ENCODE data around the gene WWOX. TPM values are rescaled to one million over a fixed set of nuclear protein-coding genes. Genes with fewer than 3 reads are reported as not detected.

Gene WWOX
- total RNA-seq, 6 experiments from 2014 or later: 0.46 to 3.4 (median 1.3) TPM

DNA sequence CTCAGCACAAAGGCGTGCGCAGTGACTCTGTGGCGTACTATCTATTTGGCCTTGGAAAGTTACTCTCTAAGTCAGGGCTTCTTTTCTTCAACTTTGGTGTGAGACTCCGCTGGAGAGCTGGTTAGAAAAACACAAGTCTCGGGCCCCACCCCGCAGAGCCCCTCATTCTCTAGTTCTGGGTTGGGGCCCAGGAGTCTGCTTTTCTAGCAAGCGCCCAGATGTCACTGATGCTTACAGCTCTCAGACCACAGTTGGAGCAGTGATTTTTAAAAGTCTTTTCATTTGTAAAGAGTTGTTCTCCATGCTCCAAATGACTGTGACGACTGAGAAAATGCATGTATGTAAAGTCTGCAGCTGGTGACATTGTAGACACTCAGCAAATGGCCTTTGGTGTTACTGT lies 582.3 kb downstream of the WWOX start:
- no peak for DNase-seq
- Mint-ChIP-seq H3K36me3 (ENCODE audit: low read depth) (peaks cover 3% of the 10 kb centered on the region; the same call in 1 of the 2 replicates), H3K4me1 (ENCODE audit: low read depth) (no peaks in the 10 kb centered on the region; the same call in 1 of the 2 replicates), H3K27me3 (ENCODE audit: insufficient read depth) (no peaks in the 10 kb centered on the region), H3K9me3 (peaks cover 50% of the 10 kb centered on the region), H3K4me3 (no peak overlapping the region), H3K27ac (no peak overlapping the region)
- TF ChIP-seq CTCF (IDR thresholded peaks at IDR 0.05): no peak

- no peaks in the 10 kb centered on the region for H3K36me3 Mint-ChIP-seq (ENCODE audit: low read depth)
- no peak for TF ChIP-seq CTCF (IDR thresholded peaks at IDR 0.05)
- H3K27ac Mint-ChIP-seq: no peak overlapping the region
- DNase-seq: peak; percentile 39
- no peak overlapping the region for H3K4me3 Mint-ChIP-seq
- peaks cover 42% of the 10 kb centered on the region for H3K9me3 Mint-ChIP-seq
- H3K27me3 Mint-ChIP-seq (ENCODE audit: insufficient read depth): no peaks in the 10 kb centered on the region
- H3K4me1 Mint-ChIP-seq (ENCODE audit: low read depth): no peaks in the 10 kb centered on the region; the same call in 1 of the 2 replicates
These were observed 584.7 kb downstream of the WWOX start for GRCh38 chr16:78684030-78684611.

- no peaks in the 10 kb centered on the region for H3K27me3 Mint-ChIP-seq (ENCODE audit: insufficient read depth)
- H3K36me3 Mint-ChIP-seq (ENCODE audit: low read depth): no peaks in the 10 kb centered on the region
- H3K9me3 Mint-ChIP-seq: peaks cover 49% of the 10 kb centered on the region
- DNase-seq: no peak
- no peaks in the 10 kb centered on the region; the same call in 1 of the 2 replicates for H3K4me1 Mint-ChIP-seq (ENCODE audit: low read depth)
- H3K27ac Mint-ChIP-seq: no peak overlapping the region
- H3K4me3 Mint-ChIP-seq: no peak overlapping the region
- no peak for TF ChIP-seq CTCF (IDR thresholded peaks at IDR 0.05)
These were observed 585.4 kb downstream of the WWOX start for GRCh38 chr16:78684655-78685375.

GRCh38 chr16:78686601-78687000 lies 587.1 kb downstream of the WWOX start:
- peaks cover 61% of the 10 kb centered on the region for H3K9me3 Mint-ChIP-seq
- H3K27ac Mint-ChIP-seq: no peak overlapping the region
- no peaks in the 10 kb centered on the region; the same call in 1 of the 2 replicates for H3K4me1 Mint-ChIP-seq (ENCODE audit: low read depth)
- no peak for DNase-seq
- TF ChIP-seq CTCF (IDR thresholded peaks at IDR 0.05): no peak
- no peaks in the 10 kb centered on the region for H3K27me3 Mint-ChIP-seq (ENCODE audit: insufficient read depth)
- no peak overlapping the region for H3K4me3 Mint-ChIP-seq
- H3K36me3 Mint-ChIP-seq (ENCODE audit: low read depth): peaks cover 5% of the 10 kb centered on the region; the same call in 1 of the 2 replicates

DNA sequence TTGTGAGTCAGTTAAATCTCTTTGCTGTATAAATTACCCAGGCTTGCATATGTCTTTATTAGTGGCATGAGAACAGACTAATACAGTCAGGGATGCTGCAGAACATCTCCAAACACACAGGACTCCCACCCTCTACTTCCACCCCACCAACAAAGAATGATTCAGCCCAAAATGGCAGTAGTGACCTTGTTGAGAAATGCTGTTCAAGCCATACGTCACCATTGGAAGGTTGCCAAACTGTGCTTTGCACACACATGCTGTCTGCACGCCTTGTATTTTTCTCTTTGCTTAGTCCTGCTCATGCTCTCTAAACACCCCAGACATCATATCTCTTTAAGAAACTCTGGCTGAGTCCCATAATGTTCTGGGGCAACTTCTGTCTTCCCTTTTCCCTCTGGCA lies 589.6 kb downstream of the WWOX start:
- Mint-ChIP-seq H3K4me1 (ENCODE audit: low read depth) (no peaks in the 10 kb centered on the region; the same call in 1 of the 2 replicates), H3K4me3 (no peak overlapping the region), H3K36me3 (ENCODE audit: low read depth) (peaks cover 5% of the 10 kb centered on the region; the same call in 1 of the 2 replicates), H3K9me3 (peaks cover 61% of the 10 kb centered on the region), H3K27me3 (ENCODE audit: insufficient read depth) (no peaks in the 10 kb centered on the region), H3K27ac (no peak overlapping the region)
- TF ChIP-seq CTCF (IDR thresholded peaks at IDR 0.05): no peak
- no peak for DNase-seq
